Stimulated activated naive CD8-positive, alpha-beta T cell treated with anti-CD3 and anti-CD28 coated beads, Interleukin-15, amount 100 ng/mL, for 72 hours (primary cell): Measurements from ENCODE around the gene CACNA1S.
A peak's percentile ranks its signal among the peaks of the same experiment; 100 is the strongest.

Source experiments
- ATAC-seq: fragments of 150-1000 bp; cut with Tn5 transposase; 2 replicates; pipeline ENCODE4 v1.10.0; 2021; ENCODE audit warnings: mild to moderate bottlenecking, moderate library complexity
- DNase-seq, 2 donors: peaks; one replicate each; pipeline ENCODE4 v3.0.0; 2021 to 2022
- H3K27ac Mint-ChIP-seq, 2 donors: one replicate each; pipeline ENCODE4 v1.8.0; 2022; ENCODE audit warnings: mild to moderate bottlenecking in 2 of 2, mixed read lengths in 2 of 2, moderate library complexity in 2 of 2
- H3K27me3 Mint-ChIP-seq: one replicate; pipeline ENCODE4 v1.8.0; 2022; ENCODE audit warnings: mixed read lengths
- H3K4me1 Mint-ChIP-seq: one replicate; pipeline ENCODE4 v1.8.0; 2022; ENCODE audit warnings: mild to moderate bottlenecking, mixed read lengths
- H3K4me3 Mint-ChIP-seq, 2 donors: one replicate each; pipeline ENCODE4 v1.8.0; 2022; ENCODE audit warnings: mild to moderate bottlenecking in 2 of 2, mixed read lengths in 2 of 2, moderate library complexity in 1 of 2
- H3K9me3 Mint-ChIP-seq, 2 donors: one replicate each; pipeline ENCODE4 v1.8.0; 2022; ENCODE audit warnings: mixed read lengths in 2 of 2

CACNA1S gene

GRCh38 chr1:201128962-201129361 lies 16.7 kb upstream of the CACNA1S start:
- Mint-ChIP-seq H3K27me3 (peaks cover 9% of the 10 kb centered on the region), H3K4me3 (no peak overlapping the region), H3K27ac (no peak overlapping the region), H3K4me1 (no peaks in the 10 kb centered on the region), H3K9me3 (no peaks in the 10 kb centered on the region)
- DNase-seq (no peak), ATAC-seq (no peak)

DNA sequence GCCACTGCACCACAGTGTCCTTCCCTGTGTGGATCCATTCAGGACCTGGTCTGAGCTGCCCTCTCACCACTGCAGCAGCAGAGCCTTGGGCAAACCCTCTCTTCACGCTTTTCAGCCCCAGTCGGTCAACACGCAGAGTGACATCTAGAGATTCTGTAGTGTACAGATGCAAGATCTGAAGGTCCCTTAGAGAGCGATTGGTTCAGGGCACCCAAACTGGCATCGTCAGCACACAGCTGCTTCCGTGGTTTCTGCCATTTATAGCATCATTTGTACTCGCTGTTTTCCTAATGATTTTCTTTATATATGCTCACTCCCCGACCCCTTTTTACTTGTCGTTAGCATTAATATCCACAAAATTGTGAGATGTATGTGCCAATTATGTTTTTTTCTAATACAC lies 16.2 kb upstream of the CACNA1S start:
- no peak overlapping the region for H3K27ac Mint-ChIP-seq
- no peak overlapping the region for H3K4me3 Mint-ChIP-seq
- H3K27me3 Mint-ChIP-seq: peaks cover 9% of the 10 kb centered on the region
- ATAC-seq: no peak
- no peaks in the 10 kb centered on the region for H3K9me3 Mint-ChIP-seq
- no peaks in the 10 kb centered on the region for H3K4me1 Mint-ChIP-seq
- DNase-seq: no peak

DNA sequence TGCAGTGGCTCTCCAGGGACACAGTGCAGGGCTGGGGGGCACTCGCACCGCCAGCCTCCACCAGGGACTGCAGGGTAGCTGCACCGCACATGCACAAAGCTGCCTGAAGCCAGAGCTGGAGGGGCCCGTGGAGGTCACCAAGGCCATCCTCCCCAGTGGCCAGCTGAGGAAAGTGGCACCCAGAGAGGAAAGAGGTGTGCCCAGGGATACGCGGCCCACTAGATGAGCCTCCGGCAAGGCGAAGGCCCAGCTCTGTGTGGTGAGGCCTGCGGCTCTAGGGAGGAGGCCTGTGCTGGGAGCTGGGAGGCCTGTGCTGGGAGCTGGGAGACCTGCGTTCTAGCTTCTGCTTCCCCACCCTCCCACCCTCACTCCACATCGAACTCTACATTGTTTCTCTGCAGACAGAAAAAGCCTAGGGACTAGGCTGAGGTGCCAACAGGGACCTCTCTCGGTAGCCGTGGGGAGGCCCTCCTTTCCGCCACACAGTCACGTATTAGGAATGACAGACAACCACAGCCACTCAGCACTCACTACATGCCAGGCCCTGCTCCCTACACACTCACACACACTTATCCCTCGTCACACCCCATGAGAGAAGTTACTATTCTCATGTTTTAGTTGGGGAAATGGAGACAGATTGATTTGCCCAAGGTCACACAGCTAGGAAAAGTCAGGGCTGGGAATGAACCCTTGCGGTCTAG lies 15.7 kb upstream of the CACNA1S start:
- no peak overlapping the region for H3K27ac Mint-ChIP-seq
- no peak for DNase-seq
- no peaks in the 10 kb centered on the region for H3K4me1 Mint-ChIP-seq

DNA sequence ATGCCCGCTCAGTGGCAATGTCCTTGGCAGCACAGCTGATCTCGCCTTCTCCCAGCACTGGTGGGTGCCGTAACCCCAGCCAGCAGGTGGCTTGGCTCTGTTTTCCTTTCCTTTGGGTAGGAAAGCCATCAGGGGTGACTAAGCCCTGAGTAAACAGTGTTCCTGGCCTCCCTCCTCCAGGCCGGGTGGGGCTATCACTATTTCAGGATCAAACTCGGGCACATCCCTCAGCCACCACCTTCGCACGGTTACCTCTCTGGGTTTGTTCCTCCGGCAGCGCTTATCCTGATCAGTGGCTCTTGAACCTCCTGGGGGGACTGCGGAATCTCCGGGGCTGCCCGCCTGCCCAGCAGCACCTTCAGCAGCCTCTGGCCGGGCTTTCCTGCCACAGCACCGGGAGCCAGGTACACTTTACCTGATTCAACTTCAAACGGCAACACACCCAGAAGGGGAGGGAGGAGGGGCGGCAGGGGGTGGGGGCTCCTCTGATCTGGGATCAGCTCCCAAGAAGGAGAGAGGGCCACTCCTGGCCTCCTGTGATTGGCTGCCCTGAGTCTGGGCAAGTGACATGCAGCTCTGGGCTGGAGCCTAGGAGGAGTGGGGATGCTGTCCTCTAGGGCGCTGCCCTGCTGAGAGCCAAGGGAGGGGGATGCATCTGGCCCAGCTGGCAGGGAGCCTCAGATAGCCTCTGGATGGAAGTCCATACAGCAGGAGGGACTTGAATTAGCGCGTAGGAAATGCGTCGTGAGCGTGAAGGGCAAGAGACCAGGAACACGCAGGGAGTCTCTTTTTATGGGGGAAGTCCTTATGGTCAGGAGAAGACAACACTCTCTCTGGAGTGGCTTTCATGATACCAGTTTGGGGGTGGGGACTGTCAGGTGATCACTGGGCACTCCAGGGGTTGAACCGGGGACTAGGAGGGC lies 14.9 kb upstream of the CACNA1S start, which contains the start of gene ASCL5:
ASCL5 (minus strand) TSS at position 353 of the 923 bp plus-strand sequence. CDS start 11,812 bp downstream, outside the sequence.
- H3K27ac Mint-ChIP-seq: no peak within 1 kb of the TSS
- no peaks in the 10 kb centered on the region for H3K9me3 Mint-ChIP-seq
- ATAC-seq (no peak), DNase-seq (no peak)
- H3K4me3 Mint-ChIP-seq: no peak within 1 kb of the TSS
- H3K27me3 Mint-ChIP-seq: peaks cover 9% of the 10 kb centered on the region
- no peaks in the 10 kb centered on the region for H3K4me1 Mint-ChIP-seq

More for the DNA sequence above, 15.7 kb upstream of the CACNA1S start:
- Mint-ChIP-seq H3K27me3 (peaks cover 9% of the 10 kb centered on the region), H3K9me3 (no peaks in the 10 kb centered on the region), H3K4me3 (no peak overlapping the region)
- peak; percentile 13 for ATAC-seq

DNA sequence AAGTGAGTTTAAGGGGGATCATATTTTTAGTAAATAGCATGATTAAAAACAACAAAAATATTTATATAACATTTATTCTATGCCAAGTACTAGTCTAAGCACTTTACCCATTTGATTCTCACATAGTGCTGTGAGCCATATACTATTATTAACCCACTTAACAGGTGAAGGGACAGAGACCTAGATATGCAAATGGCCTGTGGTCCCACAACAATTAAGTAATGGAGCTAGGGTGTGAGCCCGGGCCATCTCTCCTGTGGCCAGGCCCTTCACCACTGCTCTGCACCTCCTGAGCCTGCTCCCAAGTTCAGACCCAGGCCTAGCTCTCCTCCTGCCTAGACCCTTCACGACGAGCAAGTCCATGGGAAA lies 14.2 kb upstream of the CACNA1S start:
- H3K9me3 Mint-ChIP-seq: no peaks in the 10 kb centered on the region
- peaks cover 9% of the 10 kb centered on the region for H3K27me3 Mint-ChIP-seq
- H3K4me1 Mint-ChIP-seq: no peaks in the 10 kb centered on the region
- no peak overlapping the region for H3K27ac Mint-ChIP-seq
- no peak for DNase-seq
- no peak overlapping the region for H3K4me3 Mint-ChIP-seq
- ATAC-seq: no peak

- Mint-ChIP-seq H3K27ac (no peak overlapping the region), H3K4me1 (no peaks in the 10 kb centered on the region), H3K9me3 (no peaks in the 10 kb centered on the region), H3K27me3 (peaks cover 9% of the 10 kb centered on the region), H3K4me3 (no peak overlapping the region)
- ATAC-seq (no peak), DNase-seq (no peak)
Measured at GRCh38 chr1:201125800-201126199, 13.6 kb upstream of the CACNA1S start.

- H3K9me3 Mint-ChIP-seq: no peaks in the 10 kb centered on the region
- ATAC-seq: no peak
- no peak for DNase-seq
- no peak overlapping the region for H3K4me3 Mint-ChIP-seq
- H3K4me1 Mint-ChIP-seq: no peaks in the 10 kb centered on the region
- no peak overlapping the region for H3K27ac Mint-ChIP-seq
- peaks cover 16% of the 10 kb centered on the region for H3K27me3 Mint-ChIP-seq
Measured at GRCh38 chr1:201125019-201125418, 12.8 kb upstream of the CACNA1S start.

DNA sequence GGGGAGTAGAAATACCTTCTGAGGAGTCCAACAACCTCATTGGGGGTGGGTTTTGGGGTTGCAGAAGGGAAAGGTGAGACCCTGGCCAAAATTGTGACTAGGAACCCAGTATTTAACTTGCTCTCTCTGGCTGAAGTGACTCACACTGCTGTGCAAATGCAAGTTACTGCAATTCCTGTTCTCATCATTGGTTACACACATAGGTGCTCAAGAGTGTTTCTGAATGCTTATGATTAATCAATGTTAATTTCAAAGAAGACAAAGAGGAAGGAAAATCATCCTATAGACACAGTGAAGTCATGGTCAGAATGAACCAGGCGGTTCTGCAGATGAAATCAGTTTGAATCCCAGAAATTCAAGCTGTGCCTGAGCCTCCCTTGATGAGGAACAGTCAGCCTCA lies 11.6 kb upstream of the CACNA1S start:
- no peak for ATAC-seq
- no peaks in the 10 kb centered on the region for H3K4me1 Mint-ChIP-seq

GRCh38 chr1:201122321-201122957 lies 10.2 kb upstream of the CACNA1S start:
- H3K4me3 Mint-ChIP-seq: no peak overlapping the region
- DNase-seq (no peak), ATAC-seq (no peak)
- no peaks in the 10 kb centered on the region for H3K9me3 Mint-ChIP-seq
- no peaks in the 10 kb centered on the region for H3K4me1 Mint-ChIP-seq
- H3K27me3 Mint-ChIP-seq: peaks cover 16% of the 10 kb centered on the region
- no peak overlapping the region for H3K27ac Mint-ChIP-seq

More for the DNA sequence above, 11.6 kb upstream of the CACNA1S start:
- no peak overlapping the region for H3K4me3 Mint-ChIP-seq
- H3K9me3 Mint-ChIP-seq: no peaks in the 10 kb centered on the region
- no peak for DNase-seq
- H3K27ac Mint-ChIP-seq: no peak overlapping the region
- H3K27me3 Mint-ChIP-seq: peaks cover 16% of the 10 kb centered on the region

- DNase-seq (peak; percentile 54 to 68), ATAC-seq (peak; percentile 33)
- peaks cover 7% of the 10 kb centered on the region for H3K4me1 Mint-ChIP-seq
- no peaks in the 10 kb centered on the region for H3K9me3 Mint-ChIP-seq
- H3K4me3 Mint-ChIP-seq: no peak overlapping the region
- peaks cover 13% of the 10 kb centered on the region for H3K27me3 Mint-ChIP-seq
- H3K27ac Mint-ChIP-seq: no peak overlapping the region
Measured at GRCh38 chr1:201119206-201120197, 7.3 kb upstream of the CACNA1S start.

GRCh38 chr1:201116091-201116490 lies 3.9 kb upstream of the CACNA1S start:
- Mint-ChIP-seq H3K4me1 (peaks cover 9% of the 10 kb centered on the region), H3K27ac (no peak overlapping the region), H3K4me3 (no peak overlapping the region), H3K9me3 (no peaks in the 10 kb centered on the region), H3K27me3 (peaks cover 15% of the 10 kb centered on the region)
- no peak for ATAC-seq
- no peak for DNase-seq

- Mint-ChIP-seq H3K27ac (no peak overlapping the region), H3K27me3 (peaks cover 12% of the 10 kb centered on the region), H3K4me1 (peaks cover 9% of the 10 kb centered on the region), H3K4me3 (no peak overlapping the region), H3K9me3 (no peaks in the 10 kb centered on the region)
- DNase-seq: no peak
- no peak for ATAC-seq
Measured at GRCh38 chr1:201115390-201115937, 3.2 kb upstream of the CACNA1S start.

- peak; percentile 81 to 84 for DNase-seq
- H3K4me3 Mint-ChIP-seq: peak overlapping the region; percentile 98 to 99
- H3K27me3 Mint-ChIP-seq: peaks cover 7% of the 10 kb centered on the region
- H3K4me1 Mint-ChIP-seq: peaks cover 9% of the 10 kb centered on the region
- H3K9me3 Mint-ChIP-seq: no peaks in the 10 kb centered on the region
- H3K27ac Mint-ChIP-seq: peak overlapping the region; percentile 92 to 96
- ATAC-seq: peak; percentile 92
Measured at GRCh38 chr1:201114245-201115131, 2.3 kb upstream of the CACNA1S start.
